Measurements from ENCODE around the gene RHOH.
"Not testable (repeated sequence)": the region's sequence is repeated elsewhere in the genome, so short reads cannot be mapped to it uniquely, and the experiment has no call there.

RHOH gene

DNA sequence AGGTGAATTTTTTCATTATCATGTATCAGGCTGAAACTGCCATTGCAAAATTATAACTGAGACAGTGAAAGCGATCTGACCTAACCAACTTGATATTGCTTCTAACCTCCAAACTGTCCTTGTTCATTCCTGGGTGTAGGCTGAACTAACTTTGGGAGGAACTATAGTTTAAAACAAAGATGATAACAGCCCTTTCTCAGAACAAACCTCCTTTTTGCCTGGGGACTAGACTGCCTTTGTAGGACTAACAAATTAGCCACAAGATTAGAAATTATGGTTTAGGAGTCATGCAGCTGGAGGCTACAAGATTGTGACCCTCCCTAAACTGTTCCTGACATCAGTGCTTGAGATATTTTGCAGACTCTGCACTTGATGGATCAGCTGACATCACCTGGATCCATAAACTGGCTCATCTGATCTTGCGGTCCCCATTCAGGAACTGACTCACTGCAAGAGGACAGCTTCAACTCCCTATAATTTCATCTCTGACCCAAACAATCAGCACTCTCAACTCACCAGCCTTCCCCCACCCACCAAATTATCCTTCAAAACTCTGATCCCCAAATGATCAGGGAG is 93.9 kb downstream of the RHOH start:
- DNase-seq (ENCODE audit: low read depth in 2 of 3, low spot score in 1 of 3): not testable (repeated sequence)

DNA sequence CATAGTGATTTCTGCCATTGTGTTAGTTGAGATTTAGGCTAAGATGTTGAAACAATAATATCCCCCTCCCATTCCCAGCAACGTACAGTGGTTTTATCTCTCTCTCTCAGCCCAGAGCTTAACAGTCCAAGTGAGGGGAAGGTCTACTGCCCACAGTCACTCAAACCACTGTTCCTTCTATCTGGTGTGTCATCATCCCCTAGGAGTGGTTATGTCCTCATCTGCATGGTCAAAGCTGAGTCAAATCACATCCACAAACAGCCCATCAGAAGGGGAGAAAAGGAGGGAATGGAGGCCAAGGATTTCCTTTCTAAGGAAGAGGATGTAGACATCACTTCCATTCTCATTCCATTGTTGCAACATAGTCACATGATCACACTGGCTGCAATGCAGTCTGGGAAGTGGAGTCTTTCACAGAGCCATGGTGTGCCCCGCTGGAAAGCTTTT is 95.5 kb downstream of the RHOH start:
- DNase-seq (ENCODE audit: low read depth in 2 of 3, low spot score in 1 of 3): no peak

DNA sequence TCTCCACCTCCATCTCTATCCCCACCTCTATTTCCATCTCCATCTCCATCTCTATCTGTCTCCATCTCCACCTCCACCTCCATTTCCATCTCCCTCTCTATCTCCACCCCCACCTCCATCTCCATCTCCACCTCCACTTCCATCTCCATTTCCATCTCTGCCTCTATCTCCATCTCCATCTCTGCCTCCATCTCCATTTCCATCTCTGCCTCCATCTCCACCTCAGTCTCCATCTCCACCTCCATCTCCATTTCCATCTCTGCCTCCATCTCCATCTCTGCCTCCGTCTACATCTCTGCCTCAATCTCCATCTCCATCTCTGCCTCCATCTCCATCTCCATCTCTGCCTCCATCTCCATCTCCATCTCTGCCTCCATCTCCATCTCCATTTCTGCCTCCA is 97.5 kb downstream of the RHOH start:
- DNase-seq (ENCODE audit: low read depth in 2 of 3, low spot score in 1 of 3): no peak

DNA sequence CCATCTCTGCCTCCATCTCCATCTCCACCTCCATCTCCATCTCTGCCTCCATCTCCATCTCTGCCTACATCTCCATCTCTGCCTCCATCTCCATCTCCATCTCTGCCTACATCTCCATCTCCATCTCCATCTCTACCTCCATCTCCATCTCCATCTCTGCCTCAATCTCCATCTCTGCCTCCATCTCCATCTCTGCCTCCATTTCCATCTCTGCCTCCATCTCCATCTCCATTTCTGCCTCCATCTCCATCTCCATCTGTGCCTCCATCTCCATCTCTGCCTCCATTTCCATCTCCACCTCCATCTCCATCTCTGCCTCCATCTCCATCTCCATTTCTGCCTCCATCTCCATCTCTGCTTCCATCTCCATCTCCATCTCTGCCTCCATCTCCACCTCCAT is 98.2 kb downstream of the RHOH start:
- not testable (repeated sequence) for DNase-seq (ENCODE audit: low read depth in 2 of 3, low spot score in 1 of 3)

DNA sequence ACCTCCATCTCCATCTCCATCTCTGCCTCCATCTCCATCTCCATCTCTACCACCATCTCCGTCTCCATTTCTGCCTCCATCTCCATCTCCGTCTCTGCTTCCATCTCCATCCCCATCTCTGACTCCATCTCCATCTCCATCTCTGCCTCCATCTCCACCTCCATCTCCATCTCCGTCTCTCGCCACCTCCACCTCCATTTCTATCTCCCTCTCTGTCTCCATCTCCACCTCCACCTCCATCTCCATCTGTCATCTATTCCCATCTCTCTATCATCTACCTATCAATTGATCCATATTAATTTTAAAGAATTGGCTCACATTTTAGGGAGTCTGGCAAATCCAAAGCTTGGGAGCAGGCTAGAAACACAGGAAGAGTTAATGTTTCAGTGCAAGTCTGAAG is 98.7 kb downstream of the RHOH start:
- DNase-seq (ENCODE audit: low read depth in 2 of 3, low spot score in 1 of 3): no peak

Data from stimulated activated CD4-positive, alpha-beta T cell treated with anti-CD3 and anti-CD28 coated beads, Interleukin-12 subunit alpha, Interleukin-12 subunit beta, amount 100 ng/mL, for 48 hours (primary cell).